IMR-90 (cell line): Measurements from ENCODE around the gene CTIF. TPM values are rescaled to one million over a fixed set of nuclear protein-coding genes. Genes with fewer than 3 reads are reported as not detected.

Experiments used
- ATAC-seq: fragments of 200-7000 bp; cut with Tn5 transposase; 2 replicates; pipeline ENCODE4 v1.9.1; 2020; ENCODE audit warnings: low read depth, mild to moderate bottlenecking, moderate library complexity
- BruUV-seq: library from RNA; stranded (reverse); fragments of 400-500 nt; replicated peaks from 2 replicates; lab custom pipeline; 2021; lab: Mats Ljungman, UMichigan
- CTCF ChIA-PET: fragments of 300-600 bp; formaldehyde crosslinking; extraction: SDS; loops from one replicate; lab custom pipeline; 2021; ENCODE audit warnings: antibody characterized with exemption; lab: Yijun Ruan, JAX
- POLR2A ChIA-PET: fragments of 300-600 bp; sonication (Branson Sonifier 250); formaldehyde crosslinking; loops from one replicate; lab custom pipeline; 2022; ENCODE audit warnings: antibody characterized with exemption; ENCODE audit not compliant: unreplicated experiment; lab: Charles Lee
- DNase-seq: peaks from one replicate; pipeline ENCODE4 v3.0.0; 2013
- H2AFZ ChIP-seq: replicated peaks from 2 replicates; pipeline ENCODE3; 2013; ENCODE audit warnings: low read length, mild to moderate bottlenecking; ENCODE audit not compliant: poor library complexity
- H2AK5ac ChIP-seq: 2 replicates; pipeline ENCODE4 v1.6.1; 2013; ENCODE audit warnings: low read depth, low read length, inconsistent platforms
- H2AK9ac ChIP-seq: replicated peaks from 2 replicates; pipeline ENCODE3; 2013; ENCODE audit warnings: mild to moderate bottlenecking, low read depth, low read length, moderate library complexity; ENCODE audit not compliant: poor library complexity
- H2BK120ac ChIP-seq: 2 replicates; pipeline ENCODE4 v1.6.1; 2013; ENCODE audit warnings: low read depth, low read length, inconsistent platforms
- H2BK15ac ChIP-seq: 3 replicates; pipeline ENCODE4 v1.6.1; 2013; ENCODE audit warnings: low read depth, low read length, inconsistent platforms
- H2BK20ac ChIP-seq: 2 replicates; pipeline ENCODE4 v1.6.1; 2013; ENCODE audit warnings: low read depth, mild to moderate bottlenecking, inconsistent platforms, low read length, moderate library complexity
- H2BK5ac ChIP-seq: 2 replicates; pipeline ENCODE4 v1.6.1; 2013; ENCODE audit warnings: mild to moderate bottlenecking, low read depth, low read length, inconsistent platforms; ENCODE audit not compliant: poor library complexity, severe bottlenecking
- H3K14ac ChIP-seq: replicated peaks from 2 replicates; pipeline ENCODE4 v1.6.1; 2013; ENCODE audit warnings: low read depth, low read length, inconsistent platforms
- H3K18ac ChIP-seq: 2 replicates; pipeline ENCODE4 v1.6.1; 2013; ENCODE audit warnings: low read depth, low read length, control low read depth
- H3K23ac ChIP-seq: 2 replicates; pipeline ENCODE4 v1.6.1; 2013; ENCODE audit warnings: low read depth, low read length, inconsistent platforms
- H3K27ac ChIP-seq: 2 replicates; pipeline ENCODE4 v1.5.1; 2013; ENCODE audit warnings: mild to moderate bottlenecking, control low read depth, low read length; ENCODE audit not compliant: insufficient read depth
- H3K27me3 ChIP-seq: 2 replicates; pipeline ENCODE4 v1.6.1; 2013; ENCODE audit warnings: low read length; ENCODE audit not compliant: control insufficient read depth, insufficient read depth
- H3K36me3 ChIP-seq: 2 replicates; pipeline ENCODE4 v1.6.1; 2013; ENCODE audit warnings: low read length, mixed read lengths; ENCODE audit not compliant: control insufficient read depth, insufficient read depth
- H3K4ac ChIP-seq: 2 replicates; pipeline ENCODE4 v1.6.1; 2013; ENCODE audit warnings: low read depth, low read length, inconsistent platforms
- H3K4me1 ChIP-seq: 2 replicates; pipeline ENCODE4 v1.6.1; 2013; ENCODE audit warnings: low read length, mixed read lengths; ENCODE audit not compliant: control insufficient read depth, insufficient read depth
- H3K4me2 ChIP-seq: 2 replicates; pipeline ENCODE4 v1.6.1; 2013; ENCODE audit warnings: low read depth, mild to moderate bottlenecking, control low read depth, low read length, moderate library complexity
- H3K4me3 ChIP-seq: 2 replicates; pipeline ENCODE4 v1.5.1; 2013; ENCODE audit warnings: low read depth, mild to moderate bottlenecking, control low read depth, low read length, moderate library complexity; ENCODE audit not compliant: insufficient read depth
- H3K56ac ChIP-seq: 2 replicates; pipeline ENCODE4 v1.6.1; 2013; ENCODE audit warnings: low read length, inconsistent platforms; ENCODE audit not compliant: insufficient read depth; ENCODE audit errors: extremely low read depth
- H3K79me1 ChIP-seq, 2 experiments: 2 replicates each; pipeline ENCODE4 v1.6.1; 2013; ENCODE audit warnings: low read length in 2 of 2, inconsistent platforms in 1 of 2, low read depth in 1 of 2
- H3K9ac ChIP-seq: 2 replicates; pipeline ENCODE4 v1.6.1; 2013; ENCODE audit warnings: low read depth, low read length, control low read depth
- H3K9me1 ChIP-seq: 2 replicates; pipeline ENCODE4 v1.6.1; 2013; ENCODE audit warnings: low read length, inconsistent platforms; ENCODE audit not compliant: insufficient read depth
- H3K9me3 ChIP-seq: 2 replicates; pipeline ENCODE4 v1.6.1; 2013; ENCODE audit warnings: low read length; ENCODE audit not compliant: control insufficient read depth, insufficient read depth
- H4K20me1 ChIP-seq: 2 replicates; pipeline ENCODE4 v1.6.1; 2013; ENCODE audit warnings: low read length, inconsistent platforms; ENCODE audit not compliant: insufficient read depth
- H4K5ac ChIP-seq: 2 replicates; pipeline ENCODE4 v1.6.1; 2013; ENCODE audit warnings: mild to moderate bottlenecking, low read depth, low read length, control low read depth
- H4K8ac ChIP-seq, 2 experiments: 2 replicates each; pipeline ENCODE4 v1.6.1; 2013; ENCODE audit warnings: low read depth in 2 of 2, low read length in 2 of 2, control low read depth in 1 of 2, inconsistent platforms in 1 of 2
- H4K91ac ChIP-seq: 2 replicates; pipeline ENCODE4 v1.6.1; 2013; ENCODE audit warnings: low read depth, low read length, inconsistent platforms; ENCODE audit not compliant: insufficient read depth
- BHLHE40 ChIP-seq: fragments of 150-350 bp; IDR thresholded peaks from 2 replicates; pipeline ENCODE4 v1.6.1; 2016; ENCODE audit warnings: mild to moderate bottlenecking, low read depth, low read length
- CEBPB ChIP-seq: IDR thresholded peaks from 2 replicates; pipeline ENCODE4 v1.6.1; 2012; ENCODE audit warnings: low read depth, low read length, improper control_type of control experiment
- CHD1 ChIP-seq: IDR thresholded peaks from 2 replicates; pipeline ENCODE4 v1.6.1; 2012; ENCODE audit warnings: low read depth, low read length, improper control_type of control experiment
- FOS ChIP-seq: fragments of 150-350 bp; IDR thresholded peaks from 2 replicates; pipeline ENCODE4 v1.6.1; 2016; ENCODE audit warnings: low read depth, low read length
- MAZ ChIP-seq: IDR thresholded peaks from 2 replicates; pipeline ENCODE4 v1.6.1; 2012; ENCODE audit warnings: low read depth, mild to moderate bottlenecking, low read length, improper control_type of control experiment, moderate library complexity, borderline replicate concordance
- MXI1 ChIP-seq: IDR thresholded peaks from 2 replicates; pipeline ENCODE4 v1.6.1; 2012; ENCODE audit warnings: low read depth, mild to moderate bottlenecking, low read length, moderate library complexity, borderline replicate concordance
- NFE2L2 ChIP-seq: fragments of 150-350 bp; IDR thresholded peaks from 2 replicates; pipeline ENCODE4 v1.6.1; 2016; ENCODE audit warnings: low read depth, mild to moderate bottlenecking, low read length
- POLR2A ChIP-seq: IDR thresholded peaks from 2 replicates; pipeline ENCODE4 v1.6.1; 2012; ENCODE audit warnings: mild to moderate bottlenecking, low read depth, low read length
- RAD21 ChIP-seq: IDR thresholded peaks from 2 replicates; pipeline ENCODE4 v1.6.1; 2012; ENCODE audit warnings: low read length, improper control_type of control experiment
- RCOR1 ChIP-seq: IDR thresholded peaks from 2 replicates; pipeline ENCODE4 v1.6.1; 2012; ENCODE audit warnings: mild to moderate bottlenecking, low read length, improper control_type of control experiment; ENCODE audit not compliant: insufficient replicate concordance
- RFX5 ChIP-seq: IDR thresholded peaks from 2 replicates; pipeline ENCODE4 v1.8.0; 2012; ENCODE audit warnings: low read depth, mild to moderate bottlenecking, low read length, moderate library complexity
- SMC3 ChIP-seq: fragments of 150-350 bp; IDR thresholded peaks from 2 replicates; pipeline ENCODE4 v1.6.1; 2016; ENCODE audit warnings: low read depth, mild to moderate bottlenecking, antibody characterized with exemption, low read length, moderate library complexity
- WGBS, 2 experiments: methylation state at CpG; one replicate each; pipeline versions ENCODE4 v1.1.5 to v1.1.7; 2013; ENCODE audit warnings: missing lambda C conversion rate in 2 of 2; ENCODE audit not compliant: insufficient read length in 1 of 2; ENCODE audit errors: extremely low coverage in 2 of 2; 5-methylcytosine and 5-hydroxymethylcytosine counted together
- dilution Hi-C: fragments of 300-500 bp; cut with HindIII; formaldehyde crosslinking; loops from one replicate; pipeline ENCODE4 v1.14.3; 2018; ENCODE audit warnings: low sequenced_read_pairs; ENCODE audit not compliant: unreplicated experiment
- in situ Hi-C: fragments of 300-500 bp; cut with MboI; formaldehyde crosslinking; loops from 3 replicates; pipeline ENCODE4 v1.14.3; 2019; ENCODE audit warnings: low sequenced_read_pairs, inconsistent platforms, mixed read lengths
- intact Hi-C: fragments of 100-400 bp; cut with micrococcal nuclease; formaldehyde crosslinking; loops from 2 replicates; pipeline ENCODE4 v1.10.0; 2022
- polyA plus RNA-seq, 3 experiments: library from polyadenylated mRNA; depleted of rRNA; stranded (reverse); fragments of >200 nt; gene quantifications; 2 replicates each; pipeline ENCODE4 v1.2.3, GENCODE V29; 2012; ENCODE audit warnings: low replicate concordance in 1 of 3
- total RNA-seq: library from RNA; depleted of rRNA; stranded (reverse); fragments of >200 nt; gene quantifications from 2 replicates; pipeline ENCODE4 v1.2.3, GENCODE V29; 2012
- TF ChIP-seq, protein P1 (sequence below): conservative IDR thresholded peaks from 2 replicates; pipeline ENCODE4 v1.5.1; 2012; ENCODE audit warnings: mild to moderate bottlenecking, low read depth, low read length, improper control_type of control experiment

Gene CTIF
- total and polyA plus RNA-seq, 2 of the 4 experiments (the other 2 are of a cell fraction): 25.1 to 57.0 TPM

DNA sequence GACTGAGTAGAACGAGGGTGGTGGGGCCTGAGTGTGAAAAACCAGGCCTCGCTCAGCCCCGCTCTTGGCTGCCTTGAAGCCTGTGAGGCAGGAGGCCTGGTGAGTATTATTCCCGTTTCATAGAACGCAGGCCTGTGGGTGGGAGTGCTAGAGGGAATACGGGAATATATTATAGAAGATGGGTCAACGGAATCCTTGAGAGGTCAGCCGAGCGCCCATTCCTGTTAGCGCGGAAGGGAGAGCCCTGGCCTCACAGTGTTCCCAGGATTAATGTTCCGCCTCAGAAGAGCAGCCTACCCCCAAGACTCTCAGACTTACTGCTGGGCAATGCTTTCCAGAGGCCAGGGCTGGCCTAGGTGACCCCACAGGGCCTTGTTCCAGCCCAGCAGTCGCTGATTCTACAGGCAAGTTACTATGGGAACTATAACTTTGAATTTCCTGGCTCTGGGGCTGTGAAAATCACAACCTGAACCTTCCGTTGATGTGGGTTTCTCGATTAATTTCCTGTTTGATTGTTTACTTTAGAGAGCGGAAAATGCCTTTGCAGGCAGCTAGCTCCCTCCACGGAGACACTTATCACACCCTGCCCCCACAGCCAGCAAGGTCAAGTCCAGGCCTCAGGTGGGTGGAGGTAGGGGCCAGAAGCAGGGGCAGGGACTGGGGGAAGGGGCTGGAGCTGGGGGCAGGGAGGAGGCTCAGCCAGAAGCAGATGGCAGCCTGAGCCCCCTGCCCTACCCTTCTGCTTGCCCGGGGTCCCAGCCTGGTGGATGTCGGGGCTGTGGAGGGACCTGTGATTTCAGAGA lies 303.6 kb downstream of the CTIF start:
- Histone ChIP-seq H3K27ac (no peak overlapping the region), H3K79me1 (peaks cover 19 to 71% of the 10 kb centered on the region in 2 experiments), H4K5ac (no peak overlapping the region), H4K91ac (no peak overlapping the region), H3K9me3 (no peaks in the 10 kb centered on the region), H3K23ac (no peak overlapping the region), H3K4ac (no peak overlapping the region; the same call in 1 of the 2 replicates), H3K18ac (no peak overlapping the region), H3K9me1 (peaks cover 18% of the 10 kb centered on the region), H3K56ac (no peak overlapping the region), H2BK15ac (no peak overlapping the region; the same call in 2 of the 3 replicates), H3K4me3 (no peak overlapping the region), H2BK20ac (no peak overlapping the region), H4K8ac (no peak overlapping the region), H2BK5ac (no peak overlapping the region), H2BK120ac (no peak overlapping the region), H2AFZ (no peak overlapping the region), H3K14ac (no peak overlapping the region), H3K4me2 (no peak overlapping the region), H2AK9ac (no peak overlapping the region), H2AK5ac (0 out of 2 replicates have a peak overlapping the region, but pooled peaks have one; percentile 21), H4K20me1 (no peaks in the 10 kb centered on the region; the same call in 1 of the 2 replicates), H3K36me3 (peaks cover 6% of the 10 kb centered on the region; the same call in 1 of the 2 replicates), H3K9ac (no peak overlapping the region), H3K4me1 (peaks cover 26% of the 10 kb centered on the region), H3K27me3 (no peaks in the 10 kb centered on the region)
- TF ChIP-seq NFE2L2 (no peak), RAD21 (no peak), CHD1 (no peak), MXI1 (no peak), SMC3 (no peak), FOS (no peak), BHLHE40 (no peak), RCOR1 (no peak), MAZ (no peak), CEBPB (no peak), POLR2A (no peak), RFX5 (no peak)
- TF ChIP-seq, protein P1, sequence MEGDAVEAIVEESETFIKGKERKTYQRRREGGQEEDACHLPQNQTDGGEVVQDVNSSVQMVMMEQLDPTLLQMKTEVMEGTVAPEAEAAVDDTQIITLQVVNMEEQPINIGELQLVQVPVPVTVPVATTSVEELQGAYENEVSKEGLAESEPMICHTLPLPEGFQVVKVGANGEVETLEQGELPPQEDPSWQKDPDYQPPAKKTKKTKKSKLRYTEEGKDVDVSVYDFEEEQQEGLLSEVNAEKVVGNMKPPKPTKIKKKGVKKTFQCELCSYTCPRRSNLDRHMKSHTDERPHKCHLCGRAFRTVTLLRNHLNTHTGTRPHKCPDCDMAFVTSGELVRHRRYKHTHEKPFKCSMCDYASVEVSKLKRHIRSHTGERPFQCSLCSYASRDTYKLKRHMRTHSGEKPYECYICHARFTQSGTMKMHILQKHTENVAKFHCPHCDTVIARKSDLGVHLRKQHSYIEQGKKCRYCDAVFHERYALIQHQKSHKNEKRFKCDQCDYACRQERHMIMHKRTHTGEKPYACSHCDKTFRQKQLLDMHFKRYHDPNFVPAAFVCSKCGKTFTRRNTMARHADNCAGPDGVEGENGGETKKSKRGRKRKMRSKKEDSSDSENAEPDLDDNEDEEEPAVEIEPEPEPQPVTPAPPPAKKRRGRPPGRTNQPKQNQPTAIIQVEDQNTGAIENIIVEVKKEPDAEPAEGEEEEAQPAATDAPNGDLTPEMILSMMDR: no peak
- POLR2A ChIA-PET: no interaction called here
- 91% methylated on average over 8 of the region's 19 CpGs; no CpG with 5 or more reads in 1 of the 2 experiments for WGBS, 2 experiments
- DNase-seq (no peak), ATAC-seq (no peak)
- CTCF ChIA-PET: no interaction called here
- intact Hi-C loops (no loop called here), dilution Hi-C loops (no loop called here), in situ Hi-C loops (no loop called here)
- BruUV-seq: no TSS peak
